Osteocyte (in vitro differentiated cells): Measurements from ENCODE around the gene FZD1. TPM values are rescaled to one million over a fixed set of nuclear protein-coding genes. Genes with fewer than 3 reads are reported as not detected.
"Not testable (repeated sequence)": the region's sequence is repeated elsewhere in the genome, so short reads cannot be mapped to it uniquely, and the experiment has no call there.

Experiments used
- DNase-seq: peaks from one replicate; pipeline ENCODE4 v3.0.0; 2021; ENCODE audit warnings: mixed read lengths; ENCODE audit not compliant: unreplicated experiment; ENCODE audit errors: extremely low spot score
- H3K27ac Mint-ChIP-seq: one replicate; pipeline ENCODE4 v1.8.0; 2021; ENCODE audit warnings: mild to moderate bottlenecking, mixed read lengths; ENCODE audit not compliant: unreplicated experiment
- H3K27me3 Mint-ChIP-seq: one replicate; pipeline ENCODE4 v1.8.0; 2021; ENCODE audit warnings: mixed read lengths; ENCODE audit not compliant: unreplicated experiment
- H3K36me3 Mint-ChIP-seq: one replicate; pipeline ENCODE4 v1.8.0; 2021; ENCODE audit warnings: mixed read lengths; ENCODE audit not compliant: unreplicated experiment
- H3K4me1 Mint-ChIP-seq: one replicate; pipeline ENCODE4 v1.8.0; 2021; ENCODE audit warnings: mixed read lengths; ENCODE audit not compliant: unreplicated experiment
- H3K4me3 Mint-ChIP-seq: one replicate; pipeline ENCODE4 v1.8.0; 2021; ENCODE audit warnings: mild to moderate bottlenecking, moderate library complexity, mixed read lengths; ENCODE audit not compliant: unreplicated experiment
- H3K9me3 Mint-ChIP-seq: one replicate; pipeline ENCODE4 v1.8.0; 2021; ENCODE audit warnings: mixed read lengths; ENCODE audit not compliant: unreplicated experiment
- total RNA-seq: library from RNA; stranded (reverse); gene quantifications from 2 replicates; pipeline ENCODE4 v1.2.1, GENCODE V29; 2021
- TF ChIP-seq, protein P1 (sequence below): fragments of 200-600 bp; sonication (generic); IDR thresholded peaks from 2 replicates; pipeline ENCODE4 v1.5.0; 2021; ENCODE audit warnings: antibody characterized with exemption, mild to moderate bottlenecking, moderate library complexity

FZD1 gene
- total RNA-seq, 1 donor from 2014 or later, result 19.4 TPM

DNA sequence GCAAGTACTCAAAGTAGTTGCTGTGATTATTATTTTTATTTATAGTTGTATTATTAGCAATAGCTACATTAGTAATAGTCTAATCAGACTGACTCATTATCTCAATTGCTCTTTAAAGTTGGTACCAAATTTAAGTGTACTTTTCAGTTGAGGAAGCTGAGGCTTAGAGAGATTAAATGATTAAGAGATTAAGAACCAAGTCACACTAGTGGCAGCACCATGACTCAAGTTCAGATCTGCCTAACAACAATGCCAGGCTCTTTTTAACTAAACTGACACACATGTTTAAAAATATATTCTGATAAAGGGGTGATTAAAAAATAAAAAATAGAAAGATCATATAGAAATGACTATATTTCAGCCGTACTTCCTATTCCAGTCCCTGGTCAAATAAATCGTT lies 42.0 kb downstream of the FZD1 start:
- Mint-ChIP-seq H3K27ac (no peak overlapping the region), H3K36me3 (no peaks in the 10 kb centered on the region), H3K4me3 (no peak overlapping the region), H3K27me3 (no peaks in the 10 kb centered on the region), H3K9me3 (peaks cover 11% of the 10 kb centered on the region), H3K4me1 (no peaks in the 10 kb centered on the region)
- DNase-seq, result no peak
- TF ChIP-seq, protein P1, sequence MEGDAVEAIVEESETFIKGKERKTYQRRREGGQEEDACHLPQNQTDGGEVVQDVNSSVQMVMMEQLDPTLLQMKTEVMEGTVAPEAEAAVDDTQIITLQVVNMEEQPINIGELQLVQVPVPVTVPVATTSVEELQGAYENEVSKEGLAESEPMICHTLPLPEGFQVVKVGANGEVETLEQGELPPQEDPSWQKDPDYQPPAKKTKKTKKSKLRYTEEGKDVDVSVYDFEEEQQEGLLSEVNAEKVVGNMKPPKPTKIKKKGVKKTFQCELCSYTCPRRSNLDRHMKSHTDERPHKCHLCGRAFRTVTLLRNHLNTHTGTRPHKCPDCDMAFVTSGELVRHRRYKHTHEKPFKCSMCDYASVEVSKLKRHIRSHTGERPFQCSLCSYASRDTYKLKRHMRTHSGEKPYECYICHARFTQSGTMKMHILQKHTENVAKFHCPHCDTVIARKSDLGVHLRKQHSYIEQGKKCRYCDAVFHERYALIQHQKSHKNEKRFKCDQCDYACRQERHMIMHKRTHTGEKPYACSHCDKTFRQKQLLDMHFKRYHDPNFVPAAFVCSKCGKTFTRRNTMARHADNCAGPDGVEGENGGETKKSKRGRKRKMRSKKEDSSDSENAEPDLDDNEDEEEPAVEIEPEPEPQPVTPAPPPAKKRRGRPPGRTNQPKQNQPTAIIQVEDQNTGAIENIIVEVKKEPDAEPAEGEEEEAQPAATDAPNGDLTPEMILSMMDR, result no peak

DNA sequence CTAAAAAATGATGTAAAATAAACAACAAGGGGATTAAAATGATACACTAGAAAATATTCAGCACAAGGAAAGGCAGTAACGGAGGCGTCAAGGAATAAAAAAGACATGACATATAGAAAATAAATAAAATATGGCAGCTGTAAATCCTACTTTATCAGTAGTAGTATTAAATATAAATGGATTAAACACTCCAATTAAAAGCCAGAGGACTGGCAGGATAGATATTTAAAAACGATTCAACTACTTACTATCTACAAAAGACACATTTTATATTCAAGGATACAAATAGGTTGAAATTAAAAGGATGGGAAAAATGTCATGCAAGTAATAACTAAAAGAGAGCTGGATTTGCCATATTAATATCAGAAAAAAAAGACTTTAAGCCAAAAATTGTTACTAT lies 43.2 kb downstream of the FZD1 start:
- Mint-ChIP-seq H3K27me3 (no peaks in the 10 kb centered on the region), H3K36me3 (no peaks in the 10 kb centered on the region), H3K9me3 (peaks cover 11% of the 10 kb centered on the region), H3K27ac (no peak overlapping the region), H3K4me3 (no peak overlapping the region), H3K4me1 (no peaks in the 10 kb centered on the region)
- DNase-seq, result no peak
- TF ChIP-seq, protein P1, result no peak

DNA sequence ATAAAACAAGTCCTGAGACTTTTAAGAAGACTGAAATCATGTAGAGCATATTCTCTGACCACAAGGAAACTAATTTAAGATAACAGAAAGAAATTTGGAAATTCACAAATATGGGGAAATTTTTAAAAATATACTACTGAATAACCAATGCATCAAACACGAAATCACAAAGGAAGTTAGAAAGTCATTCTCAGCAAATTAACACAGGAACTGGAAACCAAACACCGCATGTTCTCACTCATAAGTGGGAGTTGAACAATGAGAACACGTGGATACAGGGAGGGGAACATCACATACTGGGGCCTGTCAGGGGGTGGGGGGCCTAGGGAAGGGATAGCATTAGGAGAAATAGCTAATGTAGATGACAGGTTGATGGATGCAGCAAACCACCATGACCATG lies 44.0 kb downstream of the FZD1 start:
- H3K4me1 Mint-ChIP-seq, H3K27ac Mint-ChIP-seq, H3K36me3 Mint-ChIP-seq, DNase-seq, H3K4me3 Mint-ChIP-seq, H3K27me3 Mint-ChIP-seq: not testable (repeated sequence)
- peaks cover 11% of the 10 kb centered on the region for H3K9me3 Mint-ChIP-seq

DNA sequence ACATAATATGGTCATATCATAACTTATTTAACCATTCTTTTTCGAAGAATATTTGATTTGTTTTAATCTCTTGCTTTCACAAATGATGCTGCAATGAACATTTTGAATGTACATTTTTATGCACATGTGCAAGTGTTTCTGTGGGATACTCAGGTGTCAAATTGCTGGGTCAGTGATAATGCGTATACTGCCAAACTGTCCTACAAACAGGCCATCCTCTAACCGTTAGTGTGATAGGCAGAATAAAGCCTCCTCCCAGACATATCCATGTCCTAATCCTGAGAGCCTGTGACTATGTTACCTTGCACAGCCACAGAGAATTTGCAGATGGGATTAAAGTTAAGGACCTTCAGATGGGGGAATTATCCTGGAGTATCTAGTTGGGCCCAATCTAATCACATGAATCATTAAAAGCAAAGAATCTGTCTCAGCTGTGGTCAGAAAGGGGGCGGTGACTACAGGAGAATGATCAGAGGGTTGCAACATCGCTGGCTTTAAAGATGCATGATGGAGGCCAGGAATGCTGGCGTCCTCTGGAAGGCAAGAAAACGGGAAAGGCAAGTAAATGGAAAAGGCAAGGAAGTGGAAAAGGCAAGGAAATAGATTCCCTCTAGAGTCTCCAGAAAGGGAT lies 46.7 kb downstream of the FZD1 start:
- DNase-seq, result no peak
- Mint-ChIP-seq H3K4me3 (no peak overlapping the region), H3K36me3 (no peaks in the 10 kb centered on the region), H3K27me3 (no peaks in the 10 kb centered on the region), H3K27ac (no peak overlapping the region), H3K9me3 (peaks cover 11% of the 10 kb centered on the region), H3K4me1 (peaks cover 6% of the 10 kb centered on the region)
- TF ChIP-seq, protein P1, result no peak

DNA sequence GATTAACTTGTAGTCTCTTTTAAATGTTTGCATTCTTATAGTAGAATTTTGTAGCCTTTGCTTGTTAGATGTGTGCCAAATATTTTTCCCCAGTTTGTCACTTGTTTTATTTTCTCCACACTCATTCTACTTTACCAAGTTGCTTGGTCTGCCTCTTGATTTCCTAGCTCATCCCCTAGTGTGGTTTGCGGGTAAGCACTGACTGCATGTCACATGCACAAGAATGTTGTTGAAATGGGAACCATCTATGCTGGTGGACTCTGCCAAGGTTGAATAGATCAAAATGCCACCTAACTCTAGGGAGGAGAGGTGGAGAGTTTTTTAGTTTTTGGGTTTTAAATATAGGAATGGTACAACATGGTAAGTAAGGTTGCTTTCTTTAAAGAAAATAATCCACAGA lies 47.6 kb downstream of the FZD1 start:
- no peak for DNase-seq
- peaks cover 11% of the 10 kb centered on the region for H3K9me3 Mint-ChIP-seq
- peaks cover 6% of the 10 kb centered on the region for H3K4me1 Mint-ChIP-seq
- no peak overlapping the region for H3K4me3 Mint-ChIP-seq
- TF ChIP-seq, protein P1, result no peak
- H3K27me3 Mint-ChIP-seq, result no peaks in the 10 kb centered on the region
- H3K27ac Mint-ChIP-seq, result no peak overlapping the region
- no peaks in the 10 kb centered on the region for H3K36me3 Mint-ChIP-seq

DNA sequence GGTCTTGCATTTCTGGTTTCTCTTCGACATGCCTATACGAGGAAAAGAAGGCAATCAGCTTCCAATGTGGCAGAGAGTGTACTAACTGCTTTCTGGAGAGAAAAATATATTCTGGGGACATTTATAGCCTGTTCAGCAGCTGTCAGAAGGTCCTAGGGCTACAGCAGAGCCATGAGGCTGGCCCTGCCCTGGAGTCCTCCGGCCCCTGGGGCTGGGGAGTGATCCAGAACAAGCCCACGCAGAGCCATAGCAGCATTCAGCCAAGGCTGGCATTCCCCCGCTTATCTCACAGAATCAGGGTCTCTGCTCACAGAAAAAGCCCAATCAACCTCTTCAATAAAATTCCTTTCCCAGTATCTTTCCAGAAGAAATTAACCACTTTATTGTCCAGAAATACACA lies 48.9 kb downstream of the FZD1 start:
- no peak overlapping the region for H3K27ac Mint-ChIP-seq
- H3K4me1 Mint-ChIP-seq, result peaks cover 6% of the 10 kb centered on the region
- peaks cover 2% of the 10 kb centered on the region for H3K9me3 Mint-ChIP-seq
- H3K4me3 Mint-ChIP-seq, result no peak overlapping the region
- no peak for DNase-seq
- H3K36me3 Mint-ChIP-seq, result no peaks in the 10 kb centered on the region
- TF ChIP-seq, protein P1, result no peak
- H3K27me3 Mint-ChIP-seq, result no peaks in the 10 kb centered on the region
